OCI-LY7 (cell line): Measurements from ENCODE around the gene LPAR1. TPM values are rescaled to one million over a fixed set of nuclear protein-coding genes. Genes with fewer than 3 reads are reported as not detected.

Experiments used
- Bru-seq: library from RNA; stranded (reverse); fragments of 400-500 nt; gene quantifications from one replicate; lab custom pipeline; 2021; lab: Mats Ljungman, UMichigan
- BruChase-seq, 2 experiments: library from RNA; stranded (reverse); fragments of 400-500 nt; gene quantifications; one replicate each; lab custom pipeline; 2021; lab: Mats Ljungman, UMichigan
- BruUV-seq: library from RNA; stranded (reverse); fragments of 400-500 nt; replicated peaks from 2 replicates; lab custom pipeline; 2021; lab: Mats Ljungman, UMichigan
- CTCF ChIA-PET: fragments of 300-600 bp; sonication (Branson Sonifier 250); formaldehyde crosslinking; loops from one replicate; lab custom pipeline; 2022; ENCODE audit warnings: antibody characterized with exemption; ENCODE audit not compliant: unreplicated experiment; lab: Charles Lee
- POLR2A ChIA-PET: fragments of 300-600 bp; sonication (Branson Sonifier 250); formaldehyde crosslinking; loops from one replicate; lab custom pipeline; 2022; ENCODE audit warnings: antibody characterized with exemption; lab: Charles Lee
- DNase-seq: peaks from one replicate; pipeline ENCODE4 v3.0.0-alpha.2; 2015; ENCODE audit warnings: low spot score
- H2AFZ ChIP-seq: fragments of 200-600 bp; sonication (generic), shearing (Covaris generic); 2 replicates; pipeline ENCODE4 v1.6.1; 2014; ENCODE audit warnings: mild to moderate bottlenecking, antibody characterized with exemption, low read length, moderate library complexity
- H3K27ac ChIP-seq: fragments of 200-600 bp; sonication (generic); 2 replicates; pipeline ENCODE4 v1.5.1; 2014; ENCODE audit warnings: mixed run types, low read depth, mild to moderate bottlenecking, moderate library complexity, low read length, inconsistent platforms; ENCODE audit not compliant: poor library complexity, severe bottlenecking
- H3K36me3 ChIP-seq: fragments of 200-600 bp; sonication (generic); 2 replicates; pipeline ENCODE4 v1.6.1; 2014; ENCODE audit warnings: mild to moderate bottlenecking, antibody characterized with exemption, low read length, moderate library complexity, mixed read lengths; ENCODE audit not compliant: insufficient read depth
- H3K4me1 ChIP-seq: fragments of 200-600 bp; sonication (generic); 2 replicates; pipeline ENCODE4 v1.5.1; 2014; ENCODE audit warnings: mild to moderate bottlenecking, low read length; ENCODE audit not compliant: insufficient read depth, poor library complexity, severe bottlenecking
- H3K4me2 ChIP-seq: fragments of 200-600 bp; sonication (generic); 2 replicates; pipeline ENCODE4 v1.6.1; 2014; ENCODE audit warnings: mild to moderate bottlenecking, low read length
- H3K4me3 ChIP-seq: fragments of 200-600 bp; sonication (generic); 2 replicates; pipeline ENCODE4 v1.5.1; 2014; ENCODE audit warnings: mild to moderate bottlenecking, low read depth, low read length; ENCODE audit not compliant: poor library complexity, severe bottlenecking
- H3K79me2 ChIP-seq: fragments of 200-600 bp; sonication (generic); 2 replicates; pipeline ENCODE4 v1.6.1; 2016; ENCODE audit warnings: low read depth, mild to moderate bottlenecking, low read length, moderate library complexity, mixed read lengths; ENCODE audit not compliant: insufficient read depth
- H3K9me2 ChIP-seq: fragments of 200-600 bp; sonication (generic); 2 replicates; pipeline ENCODE4 v1.6.1; 2016; ENCODE audit warnings: mild to moderate bottlenecking, low read length, mixed read lengths; ENCODE audit not compliant: insufficient read depth
- H3K9me3 ChIP-seq: fragments of 200-600 bp; sonication (generic); 2 replicates; pipeline ENCODE4 v1.6.1; 2014; ENCODE audit warnings: mild to moderate bottlenecking, mixed run types, low read length, mixed read lengths
- H4K20me1 ChIP-seq: fragments of 200-600 bp; sonication (generic); 2 replicates; pipeline ENCODE4 v1.6.1; 2014; ENCODE audit warnings: mild to moderate bottlenecking, antibody characterized with exemption, low read length, moderate library complexity, mixed read lengths; ENCODE audit not compliant: insufficient read depth
- CTCF ChIP-seq: fragments of 200-600 bp; sonication (generic); conservative IDR thresholded peaks from 2 replicates; pipeline ENCODE4 v1.5.1; 2014; ENCODE audit warnings: mild to moderate bottlenecking, antibody characterized with exemption, low read length, moderate library complexity, mixed read lengths
- EZH2phosphoT487 ChIP-seq: fragments of 200-600 bp; sonication (generic); IDR thresholded peaks from 2 replicates; pipeline ENCODE4 v1.6.1; 2018; ENCODE audit warnings: low read depth, borderline replicate concordance, mild to moderate bottlenecking, mixed run types, antibody characterized with exemption, low read length, moderate library complexity, mixed read lengths
- intact Hi-C: fragments of 100-400 bp; cut with micrococcal nuclease; formaldehyde crosslinking; loops from one replicate; pipeline ENCODE4 v1.10.0; 2022; ENCODE audit not compliant: unreplicated experiment
- long read RNA-seq: library from polyadenylated mRNA; stranded (forward); transcript quantifications from one replicate; pipeline ENCODE4 v2.0.0, GENCODE V29; 2022
- total RNA-seq, 2 experiments: library from RNA; depleted of rRNA in 1 of 2; stranded (reverse); fragments of >200 nt in 1 of 2; shearing (Covaris generic) in 1 of 2; gene quantifications; 2 replicates each; pipeline ENCODE4 v1.2.3, GENCODE V29; 2014 to 2022

LPAR1 gene
- not detected in 2 replicates for total RNA-seq (2014; rRNA removed; shearing (Covaris generic))
- total RNA-seq (2022): not detected in 2 replicates
- Bru-seq, nascent RNA: percentile 5 among the genes with signal in this experiment
- percentile 5 among the genes with signal in this experiment for BruChase-seq, experiment 1, labeled RNA remaining after a 6-hour chase
- percentile 4 among the genes with signal in this experiment for BruChase-seq, experiment 2, labeled RNA remaining after a 2-hour chase
- long read RNA-seq: 0 reads

GRCh38 chr9:111038331-111039230 is at the start of gene LPAR1:
TSS of gene LPAR1 (minus strand) at chr9:111038470. CDS start at chr9:110972117, 66,353 bp downstream.
- no peaks in the 10 kb centered on the region for H3K9me2 ChIP-seq
- CTCF ChIA-PET: no interaction called here
- H3K36me3 ChIP-seq: no peaks in the 10 kb centered on the region
- no peaks in the 10 kb centered on the region for H3K4me1 ChIP-seq
- H3K9me3 ChIP-seq: no peaks in the 10 kb centered on the region
- TF ChIP-seq EZH2phosphoT487 (no peak), CTCF (no peak)
- POLR2A ChIA-PET: no interaction called here
- intact Hi-C loops: no loop called here
- H3K79me2 ChIP-seq: no peaks in the 10 kb centered on the region
- H4K20me1 ChIP-seq: no peaks in the 10 kb centered on the region
- H3K4me2 ChIP-seq: no peak within 1 kb of the TSS
- H3K27ac ChIP-seq: no peak within 1 kb of the TSS
- H3K4me3 ChIP-seq: no peak within 1 kb of the TSS
- no peak within 1 kb of the TSS for H2AFZ ChIP-seq
- no TSS peak for BruUV-seq
- no peak for DNase-seq

DNA sequence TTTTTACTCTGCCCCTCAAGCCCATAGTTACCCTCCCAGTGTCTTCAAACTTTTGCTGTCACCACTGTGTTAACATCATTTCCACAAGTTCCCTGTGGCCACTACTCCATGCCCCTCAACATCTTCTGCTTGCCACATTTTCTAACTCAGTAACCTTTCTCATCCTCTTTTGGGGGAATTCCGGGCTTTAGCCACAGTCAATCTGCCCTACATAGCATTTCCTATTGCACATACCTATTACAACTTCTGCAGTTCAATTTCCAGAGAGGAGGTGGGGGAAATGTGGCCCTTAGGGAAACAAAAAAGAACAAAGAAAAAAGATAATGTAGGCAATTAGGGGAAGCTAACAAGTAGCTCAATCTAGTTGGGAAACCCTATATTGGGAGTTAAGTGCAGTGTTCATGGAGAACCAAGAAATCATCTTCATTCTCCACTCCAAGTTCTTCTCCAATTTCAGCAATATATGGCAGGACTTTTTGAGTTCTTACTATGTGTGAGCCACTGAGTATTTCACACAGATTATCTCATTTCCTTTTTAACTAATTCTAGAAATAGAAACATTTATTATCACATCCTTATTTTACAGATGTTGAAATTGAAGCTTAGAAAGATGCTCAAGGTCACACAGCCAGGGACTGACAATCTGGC is 40.2 kb upstream of the LPAR1 start:
- H3K9me3 ChIP-seq: no peaks in the 10 kb centered on the region
- H3K36me3 ChIP-seq: no peaks in the 10 kb centered on the region
- no peak overlapping the region for H3K4me3 ChIP-seq
- BruUV-seq: no TSS peak
- no peak for DNase-seq
- H2AFZ ChIP-seq: no peak overlapping the region
- H4K20me1 ChIP-seq: no peaks in the 10 kb centered on the region
- ChIA-PET CTCF (no interaction called here), POLR2A (interaction anchor here (0.6 kb wide), 1 partner anchor 88 kb away, joined by 3 read pairs; no protein-coding TSS in a partner anchor)
- no peaks in the 10 kb centered on the region for H3K4me1 ChIP-seq
- no peaks in the 10 kb centered on the region for H3K9me2 ChIP-seq
- no peak overlapping the region for H3K27ac ChIP-seq
- no peak for TF ChIP-seq CTCF
- no peak for TF ChIP-seq EZH2phosphoT487
- H3K4me2 ChIP-seq: no peak overlapping the region
- H3K79me2 ChIP-seq: no peaks in the 10 kb centered on the region
- intact Hi-C loops: no loop called here
